Epithelial cell of prostate (primary cell): ENCODE results near the gene LAPTM5.
"Not testable (repeated sequence)": the region's sequence is repeated elsewhere in the genome, so short reads cannot be mapped to it uniquely, and the experiment has no call there.

Experiments
- DNase-seq: peaks from one replicate; pipeline ENCODE4 v3.0.0-alpha.2; 2011; ENCODE audit warnings: low read depth, low spot score
- H3K27ac ChIP-seq: fragments of 450-650 bp; 2 replicates; pipeline ENCODE4 v1.5.1; 2017; ENCODE audit warnings: mild to moderate bottlenecking

The LAPTM5 gene

DNA sequence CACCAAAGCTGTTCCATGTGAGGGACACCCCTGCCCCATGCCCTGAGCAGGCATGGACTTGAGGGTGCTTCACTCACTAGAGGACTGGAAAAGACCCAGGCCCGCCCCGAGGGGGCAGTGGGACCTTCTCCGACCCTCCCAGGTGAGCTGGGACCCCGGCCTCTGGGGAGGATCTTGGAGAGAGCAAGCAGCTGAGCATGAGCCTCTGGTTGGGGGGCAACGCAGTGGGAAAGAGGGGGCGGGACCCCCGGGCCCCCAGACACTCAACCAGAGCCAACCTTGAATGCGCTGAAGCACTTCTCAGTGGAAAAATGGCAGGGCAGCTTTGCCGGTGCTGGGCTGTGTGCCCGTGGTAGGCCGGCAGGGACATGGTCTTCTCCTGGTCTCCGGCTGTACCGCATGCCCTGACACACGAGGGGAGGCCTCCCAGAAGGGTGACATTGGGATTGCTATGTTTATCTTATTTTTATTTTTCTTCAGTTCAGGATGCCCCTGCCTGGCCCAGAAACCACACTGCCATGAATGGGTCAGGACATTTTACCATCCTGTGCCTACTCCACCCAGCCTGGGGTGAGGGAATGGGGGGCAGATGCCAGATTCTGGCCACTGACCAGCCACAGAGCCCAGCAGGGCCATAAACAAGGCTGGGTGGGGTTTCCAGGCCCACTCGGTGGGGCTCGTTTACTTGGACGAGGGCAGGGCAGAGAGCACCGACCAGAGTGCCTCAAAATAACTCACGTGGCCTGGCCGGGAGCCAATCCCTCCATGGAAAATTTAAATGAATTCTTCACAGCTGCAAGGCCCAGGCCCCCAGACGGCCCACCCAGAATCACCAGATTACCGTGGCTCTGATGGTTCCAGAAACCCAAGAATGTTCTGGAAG is 17.2 kb upstream of the LAPTM5 start:
- H3K27ac ChIP-seq: no peak overlapping the region
- DNase-seq: no peak

DNA sequence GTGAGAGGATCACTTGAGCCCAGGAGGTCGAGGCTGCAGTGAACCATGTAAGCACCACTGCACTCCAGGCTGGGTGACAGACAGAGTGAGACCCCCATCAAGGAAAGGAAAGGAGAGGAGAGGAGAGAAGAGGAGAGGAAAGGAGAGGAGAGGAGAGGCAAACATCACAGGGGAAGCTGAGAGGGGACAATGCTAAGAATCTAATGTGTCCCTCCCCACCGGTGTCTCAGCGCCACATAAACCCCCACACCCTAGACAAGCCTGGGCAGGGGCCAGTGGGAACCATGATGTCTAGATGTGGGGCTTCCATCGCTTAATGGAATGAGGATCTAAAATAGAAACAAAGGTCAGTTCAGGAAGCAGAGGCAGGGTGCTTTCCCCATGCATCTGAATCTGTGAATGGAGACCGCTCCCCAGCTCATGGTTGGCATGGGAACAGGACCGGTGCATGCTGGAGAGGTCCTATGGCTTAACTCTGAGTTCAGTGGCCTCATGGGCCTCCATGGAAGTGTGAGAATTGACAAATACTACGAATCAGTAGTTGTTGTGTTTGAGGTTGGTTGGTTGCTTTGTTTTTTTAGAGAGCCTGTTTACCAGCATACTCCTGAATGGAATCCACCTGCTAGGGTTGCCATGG is 16.3 kb upstream of the LAPTM5 start:
- no peak overlapping the region for H3K27ac ChIP-seq
- DNase-seq: no peak

DNA sequence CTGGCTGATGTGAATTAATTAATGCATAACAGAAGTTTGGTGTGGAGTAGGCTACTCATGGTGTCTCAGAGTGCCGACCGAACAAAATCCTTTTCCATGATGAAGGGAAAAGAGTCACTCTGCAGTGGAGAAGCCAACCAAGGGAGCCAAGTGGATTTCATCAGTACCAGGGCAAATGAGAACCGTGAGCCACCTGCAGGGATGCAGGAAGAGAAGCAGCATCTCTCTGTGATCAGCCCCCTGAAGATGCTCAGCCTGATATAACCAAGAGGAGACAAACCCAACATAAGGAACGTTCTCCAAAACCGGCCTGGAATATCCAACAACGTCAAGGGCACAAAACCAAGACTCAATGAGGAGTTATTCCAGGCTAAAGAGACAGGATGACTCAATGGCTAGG is 13.4 kb upstream of the LAPTM5 start:
- no peak for DNase-seq
- H3K27ac ChIP-seq: no peak overlapping the region

DNA sequence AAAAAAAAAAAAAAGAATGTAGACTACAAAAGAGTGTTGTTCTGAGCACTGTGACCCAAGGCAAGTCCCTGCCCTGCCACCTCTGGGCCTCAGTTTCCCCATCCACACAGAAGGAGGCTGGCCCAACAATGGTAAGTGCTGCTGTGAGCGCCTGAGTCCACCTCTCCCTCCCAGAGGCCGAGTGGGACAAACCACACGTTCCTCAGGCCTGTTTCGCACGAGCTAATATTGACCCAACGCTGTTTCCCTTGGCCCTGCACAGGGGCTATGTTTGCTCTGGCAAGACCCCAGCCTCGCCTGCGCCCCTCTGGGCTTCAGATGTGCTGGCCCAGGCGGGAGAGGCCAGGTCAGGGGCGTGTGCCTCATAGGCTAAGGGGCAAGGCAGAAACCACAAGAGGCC is 12.6 kb upstream of the LAPTM5 start:
- no peak overlapping the region for H3K27ac ChIP-seq
- no peak for DNase-seq

DNA sequence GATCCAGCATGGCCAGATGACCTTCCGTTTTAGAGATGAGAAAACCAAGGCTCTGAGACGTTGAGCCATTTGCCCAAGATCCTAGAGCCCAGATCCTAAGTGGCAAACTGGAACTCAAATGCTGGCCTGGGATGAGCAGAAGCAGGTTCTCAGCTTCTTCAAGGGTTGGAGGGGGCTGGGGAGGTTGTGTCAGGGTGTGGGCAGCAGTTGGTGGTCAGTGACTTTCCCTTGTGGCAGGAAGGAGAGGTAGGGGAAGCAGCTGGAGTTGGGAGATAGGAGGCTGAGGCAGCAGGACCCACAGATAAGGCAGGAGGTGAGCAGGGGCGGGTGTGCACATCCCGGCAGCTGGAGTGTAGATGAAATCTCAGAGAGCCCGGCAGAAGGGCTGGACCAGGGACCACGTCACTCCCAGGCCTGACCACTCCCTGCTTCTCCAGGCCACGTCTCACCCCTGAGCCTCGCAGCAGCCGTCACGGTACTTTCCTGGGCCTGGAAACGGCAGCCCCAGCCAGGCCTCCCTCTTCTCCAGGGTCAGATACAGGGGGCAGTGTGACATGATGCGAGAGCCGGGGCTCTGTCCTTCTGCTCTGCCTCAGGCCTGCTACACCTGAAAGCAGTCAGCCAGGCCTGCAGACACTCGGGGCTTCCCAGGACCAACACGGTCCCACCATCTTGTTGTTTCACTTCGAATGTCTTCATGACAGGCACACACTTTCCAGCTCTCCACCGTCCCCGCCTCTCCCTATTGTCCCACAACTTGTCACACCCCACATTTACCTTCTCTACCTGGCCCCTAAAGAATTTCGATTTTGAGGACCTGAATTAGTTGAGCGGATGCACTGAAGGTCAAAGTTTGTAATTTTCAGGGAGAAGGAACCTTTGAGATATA is 11.5 kb upstream of the LAPTM5 start:
- no peak for DNase-seq
- no peak overlapping the region for H3K27ac ChIP-seq

DNA sequence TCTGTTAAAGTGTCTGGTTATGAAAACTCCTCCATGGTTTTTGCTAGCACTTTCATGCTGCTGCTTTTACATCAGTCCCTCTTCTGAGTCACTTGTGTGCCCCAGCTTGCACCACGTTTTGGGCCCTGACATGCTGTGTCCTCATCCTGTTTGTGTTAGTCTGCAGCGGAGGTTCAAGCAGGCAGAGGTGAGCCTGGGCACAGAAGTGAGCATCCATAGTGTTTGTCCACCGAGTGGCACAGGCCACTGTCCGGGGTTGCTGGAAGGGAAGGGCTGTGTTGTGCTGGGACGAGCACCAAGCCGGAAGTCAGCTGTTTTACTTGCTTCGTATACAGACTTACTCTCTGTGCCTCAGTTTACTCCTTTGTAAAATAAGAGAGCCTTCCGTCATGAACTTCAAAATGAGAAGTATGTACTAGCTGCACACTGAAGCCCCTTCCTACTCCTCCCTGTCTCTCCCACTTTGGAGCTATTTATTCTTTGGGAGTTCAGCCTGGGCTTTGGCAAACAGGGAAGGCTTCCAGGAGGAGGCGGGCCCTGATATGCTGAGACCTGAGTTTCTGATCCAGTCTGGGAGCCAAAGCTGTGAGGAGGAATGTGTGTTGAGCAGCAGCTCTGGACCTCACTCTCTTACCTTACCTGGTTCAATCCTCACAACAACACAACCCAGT is 10.7 kb upstream of the LAPTM5 start:
- DNase-seq: no peak
- H3K27ac ChIP-seq: no peak overlapping the region

DNA sequence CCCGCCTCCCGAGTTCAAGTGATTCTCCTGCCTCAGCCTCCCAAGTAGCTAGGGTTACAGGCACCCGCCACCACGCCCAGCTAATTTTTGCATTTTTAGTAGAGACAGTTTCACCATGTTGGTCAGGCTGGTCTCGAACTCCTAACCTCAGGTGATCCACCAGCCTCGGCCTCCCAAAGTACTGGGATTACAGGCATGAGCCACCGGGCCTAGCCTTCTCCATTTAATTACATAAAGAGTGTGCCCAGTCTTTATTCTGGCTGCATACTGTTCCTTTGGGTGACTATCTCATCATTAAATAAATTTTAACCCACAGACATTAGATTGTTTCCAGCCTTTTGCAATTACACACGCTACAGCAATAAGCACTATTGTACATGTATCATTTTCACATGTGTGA is 9.4 kb upstream of the LAPTM5 start:
- not testable (repeated sequence) for DNase-seq, H3K27ac ChIP-seq

DNA sequence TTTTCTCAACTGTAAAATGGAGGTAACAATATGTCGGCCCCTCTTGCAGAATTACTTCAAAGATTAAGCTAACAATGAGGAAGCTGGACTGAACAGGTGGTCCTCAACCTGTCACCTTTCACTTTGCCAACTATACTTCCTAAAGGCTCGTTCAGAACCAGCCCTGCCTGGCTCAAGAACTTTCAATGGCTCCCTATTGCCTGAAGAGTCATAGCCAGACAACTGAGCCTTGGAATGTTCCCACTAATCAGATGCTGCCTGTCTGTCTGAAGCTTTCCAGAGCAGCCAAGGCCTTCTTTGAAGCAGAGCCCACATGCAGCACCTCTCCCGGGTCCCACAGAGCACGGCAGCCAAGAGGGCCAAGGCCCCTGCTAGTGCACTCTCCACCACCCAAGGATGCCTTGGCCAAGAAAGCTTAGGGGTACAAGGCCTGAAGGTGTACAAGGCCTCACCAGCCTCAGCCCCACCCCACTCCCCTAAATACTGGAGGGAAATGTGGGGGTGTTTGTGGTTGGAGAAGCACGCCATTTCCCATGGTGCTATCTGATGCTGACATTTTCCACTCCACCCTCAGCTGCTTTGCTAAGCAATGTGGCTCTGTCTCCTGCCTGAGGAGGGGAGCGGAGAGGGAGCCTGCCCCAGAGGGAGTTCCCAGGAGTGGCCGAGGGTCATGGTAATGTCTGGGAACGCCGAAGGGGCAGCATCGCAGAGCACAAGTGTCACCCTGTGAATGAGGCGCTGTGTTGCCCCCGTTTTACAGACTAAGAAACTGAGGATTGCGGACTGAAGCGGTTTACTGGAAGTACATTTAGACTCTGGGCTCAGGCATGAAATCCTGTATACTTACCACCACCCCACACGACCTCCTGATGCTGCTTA is 8.2 kb upstream of the LAPTM5 start:
- no peak for DNase-seq
- no peak overlapping the region for H3K27ac ChIP-seq

DNA sequence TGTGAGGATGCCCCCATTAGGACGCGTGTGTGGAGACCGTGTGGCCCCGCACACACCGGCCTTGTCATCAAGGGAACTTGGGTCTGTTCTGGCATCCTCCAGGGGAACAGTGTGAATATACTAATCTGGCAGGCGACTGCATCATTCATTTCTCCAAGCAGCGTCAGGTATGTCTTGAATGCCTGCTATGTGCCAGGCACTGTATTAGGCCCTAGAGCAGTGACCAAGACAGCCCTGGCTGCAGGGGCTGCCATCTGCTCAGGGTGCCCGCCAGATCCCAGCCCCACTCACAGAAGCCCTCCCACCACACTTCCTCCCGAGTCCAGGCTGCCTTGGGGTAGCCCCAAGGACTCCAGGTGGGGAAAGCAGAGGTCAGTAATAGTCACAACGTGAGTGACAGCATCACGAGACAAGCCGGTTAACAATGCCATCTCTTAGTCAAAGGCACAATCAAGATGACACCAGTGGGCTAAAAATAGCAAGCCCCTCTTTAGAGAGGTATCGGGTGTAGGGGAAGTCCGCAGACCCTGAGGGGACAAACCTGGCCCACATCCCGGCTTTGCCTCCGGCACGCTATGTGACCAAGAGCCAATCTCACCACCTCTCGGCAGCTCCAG is 7.5 kb upstream of the LAPTM5 start:
- H3K27ac ChIP-seq: no peak overlapping the region
- no peak for DNase-seq

DNA sequence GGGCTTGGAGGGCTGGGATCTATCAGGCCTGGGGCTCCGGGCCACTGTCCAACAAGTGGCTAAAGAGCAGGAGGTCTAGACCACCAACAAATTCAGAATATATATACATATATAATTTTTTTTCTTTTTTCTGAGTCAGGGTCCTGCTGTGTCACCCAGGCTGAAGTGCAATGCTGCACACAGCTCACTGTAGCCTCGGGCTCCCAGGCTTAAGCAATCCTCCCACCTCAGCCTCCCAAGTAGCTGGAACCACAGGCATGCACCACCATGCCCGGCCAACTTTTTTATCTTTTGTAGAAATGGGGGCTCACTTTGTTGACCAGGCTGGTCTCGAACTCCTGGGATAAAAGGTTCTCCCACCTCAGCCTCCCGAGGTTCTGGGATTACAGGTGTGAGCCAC is 6.8 kb upstream of the LAPTM5 start:
- no peak for DNase-seq
- no peak overlapping the region for H3K27ac ChIP-seq

DNA sequence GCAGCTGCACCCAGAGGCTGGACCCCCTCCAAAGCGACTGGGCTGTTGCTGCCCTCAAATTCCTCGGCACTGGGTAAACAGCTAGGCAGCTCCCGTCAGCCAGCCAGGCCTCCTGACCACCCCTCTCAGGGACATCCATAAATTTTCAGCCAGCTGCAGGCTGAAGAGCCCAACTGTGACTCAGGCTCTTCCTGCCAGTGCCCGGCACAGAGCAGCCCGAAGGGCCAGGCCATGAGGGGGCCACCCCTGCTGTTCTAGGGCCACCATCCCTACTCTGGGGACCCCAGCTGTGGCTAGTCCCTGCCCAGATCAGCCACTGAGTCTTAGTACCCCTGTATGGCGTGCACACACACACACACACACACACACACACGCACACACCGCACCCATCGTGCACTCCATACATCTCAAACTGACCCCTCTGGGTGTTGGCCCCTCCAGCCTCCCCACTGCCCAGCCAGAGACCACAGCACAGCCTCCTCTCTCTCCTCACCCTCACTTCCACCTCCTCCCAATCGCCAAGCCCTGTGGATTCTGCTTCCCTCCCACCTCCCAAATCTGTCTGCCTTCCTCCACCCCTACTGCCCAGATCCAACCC is 6.2 kb upstream of the LAPTM5 start:
- no peak overlapping the region for H3K27ac ChIP-seq
- DNase-seq: no peak

DNA sequence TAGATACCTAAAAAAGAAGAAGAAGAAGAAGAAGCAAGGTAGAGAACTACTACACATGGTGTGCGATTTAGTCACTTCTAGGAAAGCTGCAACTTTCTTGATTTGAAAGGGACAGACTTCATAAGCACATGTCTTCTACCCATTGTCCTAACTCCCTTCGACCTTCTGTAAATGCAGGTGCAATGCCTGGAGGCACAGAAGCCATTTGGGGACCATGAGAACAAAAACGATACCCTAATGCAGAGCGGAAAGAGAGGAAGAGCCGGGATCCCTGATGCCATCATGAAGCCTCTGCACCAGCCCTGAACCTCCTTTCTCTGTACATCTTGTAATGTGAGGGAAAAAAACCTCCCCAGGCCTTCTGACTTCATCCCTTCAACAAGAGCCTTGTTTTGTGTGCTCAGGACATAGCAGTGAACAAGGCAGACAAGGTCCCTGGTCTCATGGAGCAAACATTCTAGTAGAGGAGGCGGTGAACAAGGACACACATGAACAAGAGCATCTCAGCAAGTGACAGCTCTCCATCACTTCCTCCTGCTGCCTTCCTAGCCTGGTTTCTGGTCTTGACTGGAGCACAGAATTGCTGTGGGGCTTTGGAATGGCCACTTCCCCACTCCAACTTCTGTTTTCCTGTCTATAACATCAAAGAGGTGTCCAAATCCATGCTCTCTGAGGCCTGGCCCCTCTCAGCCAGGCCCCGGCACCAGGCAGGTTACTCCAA is 5.5 kb upstream of the LAPTM5 start:
- H3K27ac ChIP-seq: no peak overlapping the region
- no peak for DNase-seq

DNA sequence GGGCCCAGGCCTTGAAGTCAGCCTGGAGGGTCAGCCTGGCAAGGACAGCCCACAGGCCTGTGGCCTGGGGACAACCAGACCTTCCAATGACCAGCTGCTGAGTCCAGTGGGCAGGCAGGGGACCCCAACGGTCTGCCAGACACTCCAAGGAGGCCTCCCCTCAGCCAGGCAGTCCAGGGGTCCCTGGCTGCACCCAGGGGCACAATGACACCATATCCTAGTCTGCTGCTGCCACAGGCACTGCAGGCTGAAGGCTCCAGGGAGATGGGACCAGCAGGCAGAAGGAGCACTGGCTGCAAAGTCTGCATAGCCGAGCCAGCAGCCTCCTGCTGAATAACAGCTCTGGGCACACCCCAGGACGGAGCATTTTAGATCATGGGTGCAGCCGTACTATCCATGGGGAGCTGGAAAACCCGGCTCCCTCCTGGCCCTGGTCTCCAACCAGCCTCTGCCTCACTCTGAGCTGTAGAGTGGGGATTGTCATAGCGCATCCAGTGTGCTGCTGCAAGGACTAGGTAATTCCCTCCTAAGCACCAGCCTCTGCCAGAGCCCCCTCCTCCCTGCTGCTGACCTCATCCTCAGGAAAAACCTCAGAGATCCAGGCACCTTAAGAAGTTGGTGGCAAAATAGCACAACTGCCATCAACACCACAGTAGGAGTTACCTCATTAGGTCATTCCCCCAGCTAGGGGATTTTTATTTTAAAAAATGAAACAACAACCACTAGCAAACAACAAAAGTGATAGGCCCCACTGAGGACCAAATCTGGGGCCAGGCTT is 4.8 kb upstream of the LAPTM5 start:
- H3K27ac ChIP-seq: no peak overlapping the region
- DNase-seq: no peak

DNA sequence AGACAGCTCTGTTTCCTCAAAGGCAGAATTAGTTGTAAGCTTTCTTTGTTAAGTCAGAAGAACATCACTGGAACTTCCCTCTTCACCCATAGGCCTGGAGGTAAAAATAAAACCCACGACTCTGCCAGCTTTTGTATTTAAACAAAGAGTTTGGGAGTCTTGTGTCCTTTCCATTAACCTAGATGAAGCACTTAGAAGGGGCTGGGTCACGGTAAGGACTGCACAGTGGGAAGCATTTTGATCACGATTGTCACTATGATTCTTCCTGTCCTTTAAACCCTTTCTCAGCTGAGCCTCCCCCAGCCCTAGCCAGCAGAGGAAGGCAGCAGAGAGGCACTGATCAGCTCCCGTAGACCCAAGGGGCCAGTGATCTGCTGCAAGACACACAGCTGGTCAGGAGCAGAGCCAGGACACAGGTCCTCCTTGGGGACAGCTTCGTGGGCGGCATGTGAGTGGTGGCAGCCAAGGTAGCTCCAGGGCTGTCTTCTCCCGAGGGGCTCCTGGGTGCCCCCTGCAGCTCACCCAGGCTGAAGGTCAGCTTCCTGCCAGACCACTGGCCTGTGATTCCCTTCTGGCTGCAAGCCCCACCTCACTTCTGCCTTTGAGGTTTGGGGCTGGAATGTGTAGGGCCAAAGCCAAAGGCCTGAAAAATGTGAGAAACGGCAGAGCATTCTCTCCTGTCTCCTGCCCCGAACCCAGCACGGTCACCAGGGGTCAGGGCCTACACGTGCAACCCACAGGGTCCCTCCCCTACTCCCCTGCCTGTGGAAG is 4.0 kb upstream of the LAPTM5 start:
- H3K27ac ChIP-seq: no peak overlapping the region

DNA sequence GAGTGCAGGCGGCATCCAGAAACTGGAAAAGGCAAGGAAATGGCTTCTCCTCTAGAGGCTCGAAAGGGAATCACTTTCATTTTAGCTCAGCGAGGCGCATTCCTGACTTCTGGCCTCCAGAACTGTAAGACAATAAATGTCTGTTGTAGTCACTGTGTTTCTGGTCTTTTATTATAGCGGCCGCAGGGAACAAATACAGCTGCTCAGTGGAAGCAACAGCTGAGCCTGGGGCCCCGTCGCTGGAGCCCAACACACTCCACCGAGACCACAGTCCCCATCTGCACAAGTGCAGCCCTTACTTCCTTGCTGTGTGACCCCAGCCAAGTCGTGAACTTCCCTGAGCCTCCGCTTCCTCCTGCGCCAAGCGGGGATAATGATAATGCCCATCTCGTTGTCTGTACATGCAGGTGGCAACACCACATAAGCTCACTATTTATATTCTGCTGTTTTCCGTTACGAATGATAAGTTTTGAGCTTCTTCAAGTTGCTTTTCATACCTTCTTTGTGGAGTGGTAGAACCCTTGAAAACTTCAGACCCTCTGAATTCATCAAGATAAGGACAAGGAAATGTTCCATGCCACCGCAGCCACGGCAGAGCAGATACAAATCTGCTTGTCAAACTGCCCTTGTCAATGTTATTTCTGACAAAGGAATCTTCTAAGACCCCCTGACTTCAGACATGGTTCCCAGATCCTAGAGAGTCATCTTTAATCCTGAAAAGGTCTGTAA is 3.2 kb upstream of the LAPTM5 start:
- H3K27ac ChIP-seq: no peak overlapping the region
- no peak for DNase-seq

More for the DNA sequence above, 4.0 kb upstream of the LAPTM5 start:
- DNase-seq: no peak
